ENCODE data around the gene BLNK.

The BLNK gene

GRCh38 chr10:96272316-96273280, 1.2 kb upstream of the BLNK start:
- H3K4me3 ChIP-seq (ENCODE audit: low read depth, low read length): no peak overlapping the region
- H3K9me3 ChIP-seq (ENCODE audit: control insufficient read depth, insufficient read depth, low read depth, low read length): no peaks in the 10 kb centered on the region
- no peak overlapping the region for H3K9ac ChIP-seq (ENCODE audit: low read length)
- H3K27ac ChIP-seq (ENCODE audit: low read depth, low read length): no peak overlapping the region
- H3K4me1 ChIP-seq (ENCODE audit: control insufficient read depth, insufficient read depth, low read length): no peaks in the 10 kb centered on the region
- H3K27me3 ChIP-seq (ENCODE audit: control insufficient read depth, insufficient read depth, low read length): no peaks in the 10 kb centered on the region
- H3K36me3 ChIP-seq (ENCODE audit: control insufficient read depth, insufficient read depth, low read length): no peaks in the 10 kb centered on the region

- no peaks in the 10 kb centered on the region for H3K36me3 ChIP-seq (ENCODE audit: control insufficient read depth, insufficient read depth, low read length)
- no peak overlapping the region for H3K27ac ChIP-seq (ENCODE audit: low read depth, low read length)
- no peaks in the 10 kb centered on the region for H3K27me3 ChIP-seq (ENCODE audit: control insufficient read depth, insufficient read depth, low read length)
- no peak overlapping the region for H3K4me3 ChIP-seq (ENCODE audit: low read depth, low read length)
- H3K4me1 ChIP-seq (ENCODE audit: control insufficient read depth, insufficient read depth, low read length): no peaks in the 10 kb centered on the region
- H3K9ac ChIP-seq (ENCODE audit: low read length): no peak overlapping the region
- no peaks in the 10 kb centered on the region for H3K9me3 ChIP-seq (ENCODE audit: control insufficient read depth, insufficient read depth, low read depth, low read length)
Observed at GRCh38 chr10:96270571-96270970, 798 bp downstream of the BLNK start.

DNA sequence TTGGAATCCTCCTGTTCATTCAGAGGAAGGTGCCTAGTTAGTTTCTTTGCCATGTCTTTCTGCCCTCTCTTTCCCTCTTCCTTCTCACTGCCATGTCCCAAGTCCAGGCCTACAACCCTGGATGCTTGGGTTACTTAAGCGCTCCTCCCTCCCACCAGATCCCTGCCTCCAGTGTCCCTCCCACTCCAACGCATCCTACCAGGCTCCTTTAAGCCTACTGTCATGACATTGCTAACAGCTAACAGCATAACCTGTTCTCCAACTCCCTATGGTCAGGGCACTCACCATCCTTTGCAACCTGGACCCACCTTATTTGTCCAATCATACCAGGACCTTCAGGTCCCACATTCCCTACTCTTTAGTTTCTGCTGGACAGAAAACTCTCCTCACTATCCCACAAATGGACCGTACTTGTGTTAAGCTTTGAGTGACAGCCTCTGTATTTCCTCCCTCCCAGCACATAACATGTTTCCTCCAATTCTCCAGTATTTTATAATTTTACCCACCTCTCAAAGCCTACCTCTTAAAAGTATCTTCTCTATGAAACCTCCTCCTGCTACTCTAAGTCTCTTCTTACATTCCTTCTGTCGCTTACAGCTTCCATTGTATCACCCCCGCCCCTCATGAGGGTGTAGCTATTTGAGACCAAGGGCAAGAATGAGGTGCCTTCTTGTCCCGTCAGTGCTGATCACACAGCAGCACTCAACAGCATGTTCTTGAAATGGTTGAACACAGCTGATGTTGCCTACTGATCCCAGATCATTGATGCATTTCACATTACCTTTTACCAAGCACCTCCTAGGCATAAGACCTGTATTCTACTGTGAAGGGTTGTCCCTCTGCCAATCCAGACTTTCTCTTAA, 1.7 kb downstream of the BLNK start:
- Histone ChIP-seq H3K9me3 (ENCODE audit: control insufficient read depth, insufficient read depth, low read depth, low read length) (no peaks in the 10 kb centered on the region), H3K36me3 (ENCODE audit: control insufficient read depth, insufficient read depth, low read length) (no peaks in the 10 kb centered on the region), H3K4me3 (ENCODE audit: low read depth, low read length) (no peak overlapping the region), H3K9ac (ENCODE audit: low read length) (no peak overlapping the region), H3K27ac (ENCODE audit: low read depth, low read length) (no peak overlapping the region), H3K4me1 (ENCODE audit: control insufficient read depth, insufficient read depth, low read length) (no peaks in the 10 kb centered on the region), H3K27me3 (ENCODE audit: control insufficient read depth, insufficient read depth, low read length) (no peaks in the 10 kb centered on the region)

GRCh38 chr10:96268341-96268909, 2.9 kb downstream of the BLNK start:
- Histone ChIP-seq H3K9me3 (ENCODE audit: control insufficient read depth, insufficient read depth, low read depth, low read length) (no peaks in the 10 kb centered on the region), H3K4me1 (ENCODE audit: control insufficient read depth, insufficient read depth, low read length) (0 out of 2 replicates have a peak, but pooled peaks cover 2% of the 10 kb centered on the region), H3K4me3 (ENCODE audit: low read depth, low read length) (no peak overlapping the region), H3K36me3 (ENCODE audit: control insufficient read depth, insufficient read depth, low read length) (no peaks in the 10 kb centered on the region), H3K9ac (ENCODE audit: low read length) (no peak overlapping the region), H3K27me3 (ENCODE audit: control insufficient read depth, insufficient read depth, low read length) (no peaks in the 10 kb centered on the region), H3K27ac (ENCODE audit: low read depth, low read length) (no peak overlapping the region)

- Histone ChIP-seq H3K9me3 (ENCODE audit: control insufficient read depth, insufficient read depth, low read depth, low read length) (no peaks in the 10 kb centered on the region), H3K36me3 (ENCODE audit: control insufficient read depth, insufficient read depth, low read length) (no peaks in the 10 kb centered on the region), H3K9ac (ENCODE audit: low read length) (no peak overlapping the region), H3K4me3 (ENCODE audit: low read depth, low read length) (no peak overlapping the region), H3K27me3 (ENCODE audit: control insufficient read depth, insufficient read depth, low read length) (no peaks in the 10 kb centered on the region), H3K27ac (ENCODE audit: low read depth, low read length) (no peak overlapping the region), H3K4me1 (ENCODE audit: control insufficient read depth, insufficient read depth, low read length) (0 out of 2 replicates have a peak, but pooled peaks cover 4% of the 10 kb centered on the region)
Observed at GRCh38 chr10:96267234-96267705, 4.1 kb downstream of the BLNK start.

DNA sequence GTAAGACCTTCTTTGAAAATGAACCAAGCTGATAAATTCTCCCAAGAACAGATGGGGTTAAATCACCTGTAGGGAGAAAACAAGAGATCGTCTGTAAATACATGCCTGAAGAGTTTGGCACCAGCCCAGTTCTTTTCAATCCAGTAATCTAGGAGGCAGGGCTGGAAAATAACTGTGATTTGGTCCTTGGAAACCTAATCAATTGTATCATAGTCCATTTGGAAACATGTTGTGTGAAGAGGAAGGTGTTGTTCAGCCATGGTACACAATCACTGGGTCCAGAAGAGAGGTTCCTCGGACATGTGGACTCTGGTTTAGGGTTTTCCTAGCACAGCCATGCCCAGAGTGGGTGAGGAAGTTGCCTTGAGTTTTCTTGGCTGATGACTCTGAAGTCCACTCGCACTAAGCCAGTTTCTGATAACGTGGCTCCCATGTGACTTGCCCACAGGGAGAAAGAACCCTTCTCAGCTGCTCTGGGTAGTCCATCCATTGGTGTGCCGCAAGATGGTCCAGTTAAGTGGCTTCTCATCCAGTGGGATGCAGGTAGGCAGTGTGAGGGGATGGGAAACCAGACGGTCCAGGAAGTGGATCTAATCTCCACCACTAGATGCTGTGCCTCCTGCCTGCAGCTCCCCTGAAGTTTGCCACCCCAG, 5.1 kb downstream of the BLNK start:
- H3K9me3 ChIP-seq (ENCODE audit: control insufficient read depth, insufficient read depth, low read depth, low read length): no peaks in the 10 kb centered on the region
- 0 out of 2 replicates have a peak, but pooled peaks cover 4% of the 10 kb centered on the region for H3K4me1 ChIP-seq (ENCODE audit: control insufficient read depth, insufficient read depth, low read length)
- H3K36me3 ChIP-seq (ENCODE audit: control insufficient read depth, insufficient read depth, low read length): no peaks in the 10 kb centered on the region
- H3K4me3 ChIP-seq (ENCODE audit: low read depth, low read length): no peak overlapping the region
- H3K27ac ChIP-seq (ENCODE audit: low read depth, low read length): no peak overlapping the region
- H3K27me3 ChIP-seq (ENCODE audit: control insufficient read depth, insufficient read depth, low read length): no peaks in the 10 kb centered on the region
- no peak overlapping the region for H3K9ac ChIP-seq (ENCODE audit: low read length)

DNA sequence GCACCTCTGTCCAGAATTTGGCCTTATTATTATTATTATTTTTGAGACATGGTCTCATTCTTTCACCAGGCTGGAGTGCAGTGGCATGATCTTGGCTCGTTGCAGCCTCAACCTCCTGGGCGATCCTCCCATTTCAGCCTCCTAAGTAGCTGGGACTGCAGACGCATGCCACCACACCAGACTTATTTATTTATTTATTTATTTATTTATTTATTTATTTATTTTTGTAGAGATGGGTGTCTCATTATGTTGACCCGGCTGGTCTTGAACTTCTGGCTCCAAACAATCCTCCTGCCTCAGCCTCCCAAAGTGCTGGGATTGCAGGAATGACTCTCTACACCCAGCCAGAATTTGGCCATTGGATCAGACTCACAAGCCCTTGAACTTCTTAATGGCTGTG, 6.4 kb downstream of the BLNK start:
- Histone ChIP-seq H3K27ac (ENCODE audit: low read depth, low read length) (no peak overlapping the region), H3K9me3 (ENCODE audit: control insufficient read depth, insufficient read depth, low read depth, low read length) (no peaks in the 10 kb centered on the region), H3K4me3 (ENCODE audit: low read depth, low read length) (no peak overlapping the region), H3K4me1 (ENCODE audit: control insufficient read depth, insufficient read depth, low read length) (0 out of 2 replicates have a peak, but pooled peaks cover 4% of the 10 kb centered on the region), H3K9ac (ENCODE audit: low read length) (no peak overlapping the region), H3K27me3 (ENCODE audit: control insufficient read depth, insufficient read depth, low read length) (no peaks in the 10 kb centered on the region), H3K36me3 (ENCODE audit: control insufficient read depth, insufficient read depth, low read length) (no peaks in the 10 kb centered on the region)

GRCh38 chr10:96263669-96264068, 7.7 kb downstream of the BLNK start:
- Histone ChIP-seq H3K4me3 (ENCODE audit: low read depth, low read length) (no peak overlapping the region), H3K4me1 (ENCODE audit: control insufficient read depth, insufficient read depth, low read length) (0 out of 2 replicates have a peak, but pooled peaks cover 4% of the 10 kb centered on the region), H3K27ac (ENCODE audit: low read depth, low read length) (no peak overlapping the region), H3K27me3 (ENCODE audit: control insufficient read depth, insufficient read depth, low read length) (no peaks in the 10 kb centered on the region), H3K36me3 (ENCODE audit: control insufficient read depth, insufficient read depth, low read length) (no peaks in the 10 kb centered on the region), H3K9ac (ENCODE audit: low read length) (no peak overlapping the region), H3K9me3 (ENCODE audit: control insufficient read depth, insufficient read depth, low read depth, low read length) (no peaks in the 10 kb centered on the region)

- H3K36me3 ChIP-seq (ENCODE audit: control insufficient read depth, insufficient read depth, low read length): no peaks in the 10 kb centered on the region
- H3K9me3 ChIP-seq (ENCODE audit: control insufficient read depth, insufficient read depth, low read depth, low read length): no peaks in the 10 kb centered on the region
- 0 out of 2 replicates have a peak, but pooled peaks cover 4% of the 10 kb centered on the region for H3K4me1 ChIP-seq (ENCODE audit: control insufficient read depth, insufficient read depth, low read length)
- H3K27me3 ChIP-seq (ENCODE audit: control insufficient read depth, insufficient read depth, low read length): no peaks in the 10 kb centered on the region
- no peak overlapping the region for H3K4me3 ChIP-seq (ENCODE audit: low read depth, low read length)
- H3K27ac ChIP-seq (ENCODE audit: low read depth, low read length): no peak overlapping the region
- H3K9ac ChIP-seq (ENCODE audit: low read length): no peak overlapping the region
Observed at GRCh38 chr10:96263176-96263575, 8.2 kb downstream of the BLNK start.

GRCh38 chr10:96261930-96262329, 9.4 kb downstream of the BLNK start:
- H3K9me3 ChIP-seq (ENCODE audit: control insufficient read depth, insufficient read depth, low read depth, low read length): no peaks in the 10 kb centered on the region
- 0 out of 2 replicates have a peak, but pooled peaks cover 4% of the 10 kb centered on the region for H3K4me1 ChIP-seq (ENCODE audit: control insufficient read depth, insufficient read depth, low read length)
- H3K36me3 ChIP-seq (ENCODE audit: control insufficient read depth, insufficient read depth, low read length): no peaks in the 10 kb centered on the region
- no peak overlapping the region for H3K9ac ChIP-seq (ENCODE audit: low read length)
- no peak overlapping the region for H3K4me3 ChIP-seq (ENCODE audit: low read depth, low read length)
- no peaks in the 10 kb centered on the region for H3K27me3 ChIP-seq (ENCODE audit: control insufficient read depth, insufficient read depth, low read length)
- H3K27ac ChIP-seq (ENCODE audit: low read depth, low read length): no peak overlapping the region

All from HUES6 (cell line).